Progenitor cell of endocrine pancreas (in vitro differentiated cells): Measurements from ENCODE around the gene LAYN. TPM values are rescaled to one million over a fixed set of nuclear protein-coding genes. Genes with fewer than 3 reads are reported as not detected.

Experiments
- DNase-seq: peaks from one replicate; pipeline ENCODE4 v3.0.0; 2021; ENCODE audit warnings: low spot score; ENCODE audit not compliant: unreplicated experiment
- H3K27ac Mint-ChIP-seq: 2 replicates; pipeline ENCODE4 v1.8.0; 2021; ENCODE audit warnings: mild to moderate bottlenecking, moderate library complexity, mixed read lengths
- H3K27me3 Mint-ChIP-seq: 2 replicates; pipeline ENCODE4 v1.8.0; 2021; ENCODE audit warnings: mixed read lengths
- H3K36me3 Mint-ChIP-seq: 2 replicates; pipeline ENCODE4 v1.8.0; 2022; ENCODE audit warnings: mixed read lengths; ENCODE audit not compliant: insufficient read depth
- H3K4me1 Mint-ChIP-seq: 2 replicates; pipeline ENCODE4 v1.8.0; 2021; ENCODE audit warnings: low read depth, mixed read lengths
- H3K4me3 Mint-ChIP-seq: 2 replicates; pipeline ENCODE4 v1.8.0; 2021; ENCODE audit warnings: low read depth, mild to moderate bottlenecking, moderate library complexity, mixed read lengths
- H3K9me3 Mint-ChIP-seq: 2 replicates; pipeline ENCODE4 v1.8.0; 2021; ENCODE audit warnings: low read depth, mixed read lengths
- CTCF ChIP-seq: fragments of 200-600 bp; sonication (generic); IDR thresholded peaks from one replicate; pipeline ENCODE4 v1.5.0; 2021; ENCODE audit warnings: antibody characterized with exemption, mild to moderate bottlenecking; ENCODE audit not compliant: unreplicated experiment
- total RNA-seq: library from RNA; stranded (reverse); gene quantifications from 2 replicates; pipeline ENCODE4 v1.2.1, GENCODE V29; 2021

The LAYN gene
- total RNA-seq, 1 donor from 2014 or later = 4.5 TPM

- TF ChIP-seq CTCF = no peak
- Mint-ChIP-seq H3K36me3 (no peaks in the 10 kb centered on the region), H3K27me3 (peaks cover 17% of the 10 kb centered on the region), H3K4me3 (no peak overlapping the region), H3K27ac (no peak overlapping the region), H3K4me1 (peaks cover 4% of the 10 kb centered on the region), H3K9me3 (no peaks in the 10 kb centered on the region)
- DNase-seq = no peak
Measured at GRCh38 chr11:111518668-111519067, 21.9 kb upstream of the LAYN start.

GRCh38 chr11:111520560-111520959, 20.0 kb upstream of the LAYN start:
- Mint-ChIP-seq H3K4me1 (no peaks in the 10 kb centered on the region), H3K27ac (no peak overlapping the region), H3K36me3 (no peaks in the 10 kb centered on the region), H3K4me3 (no peak overlapping the region), H3K9me3 (no peaks in the 10 kb centered on the region), H3K27me3 (peaks cover 3% of the 10 kb centered on the region)
- no peak for TF ChIP-seq CTCF
- DNase-seq = no peak

GRCh38 chr11:111521135-111521534, 19.4 kb upstream of the LAYN start:
- Mint-ChIP-seq H3K36me3 (no peaks in the 10 kb centered on the region), H3K4me1 (no peaks in the 10 kb centered on the region), H3K27ac (no peak overlapping the region), H3K27me3 (peaks cover 8% of the 10 kb centered on the region), H3K4me3 (no peak overlapping the region), H3K9me3 (no peaks in the 10 kb centered on the region)
- no peak for DNase-seq
- TF ChIP-seq CTCF = no peak

GRCh38 chr11:111522426-111522825, 18.1 kb upstream of the LAYN start:
- no peak overlapping the region for H3K27ac Mint-ChIP-seq
- no peak overlapping the region for H3K4me3 Mint-ChIP-seq
- TF ChIP-seq CTCF = no peak
- H3K9me3 Mint-ChIP-seq = no peaks in the 10 kb centered on the region
- peaks cover 9% of the 10 kb centered on the region for H3K27me3 Mint-ChIP-seq
- H3K36me3 Mint-ChIP-seq = no peaks in the 10 kb centered on the region
- H3K4me1 Mint-ChIP-seq = no peaks in the 10 kb centered on the region
- DNase-seq = no peak

GRCh38 chr11:111523343-111523742, 17.2 kb upstream of the LAYN start:
- no peak for DNase-seq
- H3K27me3 Mint-ChIP-seq = peaks cover 9% of the 10 kb centered on the region
- H3K4me1 Mint-ChIP-seq = no peaks in the 10 kb centered on the region
- no peaks in the 10 kb centered on the region for H3K9me3 Mint-ChIP-seq
- no peak overlapping the region for H3K4me3 Mint-ChIP-seq
- H3K36me3 Mint-ChIP-seq = no peaks in the 10 kb centered on the region
- no peak overlapping the region for H3K27ac Mint-ChIP-seq
- TF ChIP-seq CTCF = no peak

- H3K9me3 Mint-ChIP-seq = no peaks in the 10 kb centered on the region
- no peak overlapping the region for H3K4me3 Mint-ChIP-seq
- TF ChIP-seq CTCF = no peak
- H3K27ac Mint-ChIP-seq = no peak overlapping the region
- no peak for DNase-seq
- no peaks in the 10 kb centered on the region for H3K36me3 Mint-ChIP-seq
- no peaks in the 10 kb centered on the region for H3K4me1 Mint-ChIP-seq
- H3K27me3 Mint-ChIP-seq = peaks cover 9% of the 10 kb centered on the region
Measured at GRCh38 chr11:111524056-111524455, 16.5 kb upstream of the LAYN start.
